Nephron (organoid): Measurements from ENCODE around the gene FBXO30.

Source experiments
- H3K27ac Mint-ChIP-seq, 3 experiments: 2 replicates each; pipeline ENCODE4 v1.8.0; 2020; ENCODE audit warnings: mixed read lengths in 3 of 3, mild to moderate bottlenecking in 2 of 3, moderate library complexity in 1 of 3
- H3K27me3 Mint-ChIP-seq: 2 replicates; pipeline ENCODE4 v1.8.0; 2021; ENCODE audit warnings: low read depth, mild to moderate bottlenecking, moderate library complexity, mixed read lengths
- H3K36me3 Mint-ChIP-seq: 2 replicates; pipeline ENCODE4 v1.8.0; 2020; ENCODE audit warnings: low read depth, mixed read lengths
- H3K4me1 Mint-ChIP-seq: 2 replicates; pipeline ENCODE4 v1.8.0; 2020; ENCODE audit warnings: mixed read lengths
- H3K4me3 Mint-ChIP-seq, 3 experiments: 2 replicates each; pipeline ENCODE4 v1.8.0; 2020; ENCODE audit warnings: mild to moderate bottlenecking in 3 of 3, mixed read lengths in 3 of 3, moderate library complexity in 2 of 3
- H3K9me3 Mint-ChIP-seq: 2 replicates; pipeline ENCODE4 v1.8.0; 2020; ENCODE audit warnings: mixed read lengths
- CTCF ChIP-seq, 3 experiments: fragments of 200-600 bp; sonication (generic); IDR thresholded peaks; one replicate each; pipeline ENCODE4 v1.5.0; 2021; ENCODE audit warnings: antibody characterized with exemption in 3 of 3; ENCODE audit not compliant: unreplicated experiment in 3 of 3

Gene FBXO30

GRCh38 chr6:145814501-145815308 lies at the start of gene FBXO30:
TSS of gene FBXO30 (minus strand) at chr6:145814795. CDS start at chr6:145806405, 8,390 bp downstream.
- Mint-ChIP-seq H3K36me3 (peaks cover 4% of the 10 kb centered on the region), H3K9me3 (no peaks in the 10 kb centered on the region), H3K27me3 (peaks cover 4% of the 10 kb centered on the region), H3K27ac (peak within 1 kb of the TSS; percentile 98 to 99 (median 98)), H3K4me3 (peak within 1 kb of the TSS; percentile 92 to 97 (median 97)), H3K4me1 (peaks cover 38% of the 10 kb centered on the region)
- peak in 2 of 3 experiments; percentile 21 to 27 for TF ChIP-seq CTCF (IDR thresholded peaks at IDR 0.05; ENCODE audit: unreplicated experiment in 3 of 3)

- Mint-ChIP-seq H3K36me3 (peaks cover 15% of the 10 kb centered on the region), H3K27ac (no peak overlapping the region), H3K9me3 (peaks cover 15% of the 10 kb centered on the region), H3K4me1 (no peaks in the 10 kb centered on the region), H3K27me3 (no peaks in the 10 kb centered on the region), H3K4me3 (no peak overlapping the region)
- TF ChIP-seq CTCF (IDR thresholded peaks at IDR 0.05; ENCODE audit: unreplicated experiment in 3 of 3): no peak
Measured at GRCh38 chr6:145863988-145864616, 49.5 kb upstream of the FBXO30 start.

GRCh38 chr6:145863366-145863765 lies 48.8 kb upstream of the FBXO30 start:
- Mint-ChIP-seq H3K9me3 (peaks cover 15% of the 10 kb centered on the region), H3K4me1 (no peaks in the 10 kb centered on the region), H3K27me3 (no peaks in the 10 kb centered on the region), H3K36me3 (peaks cover 19% of the 10 kb centered on the region), H3K27ac (no peak overlapping the region), H3K4me3 (no peak overlapping the region)
- TF ChIP-seq CTCF (IDR thresholded peaks at IDR 0.05; ENCODE audit: unreplicated experiment in 3 of 3): no peak

- Mint-ChIP-seq H3K27me3 (no peaks in the 10 kb centered on the region), H3K9me3 (peaks cover 15% of the 10 kb centered on the region), H3K4me1 (no peaks in the 10 kb centered on the region), H3K4me3 (no peak overlapping the region), H3K27ac (no peak overlapping the region), H3K36me3 (peaks cover 26% of the 10 kb centered on the region)
- no peak for TF ChIP-seq CTCF (IDR thresholded peaks at IDR 0.05; ENCODE audit: unreplicated experiment in 3 of 3)
Measured at GRCh38 chr6:145860562-145860961, 46.0 kb upstream of the FBXO30 start.

GRCh38 chr6:145850671-145851070 lies 36.1 kb upstream of the FBXO30 start:
- Mint-ChIP-seq H3K4me1 (no peaks in the 10 kb centered on the region), H3K27me3 (no peaks in the 10 kb centered on the region), H3K27ac (no peak overlapping the region), H3K36me3 (no peaks in the 10 kb centered on the region), H3K9me3 (no peaks in the 10 kb centered on the region), H3K4me3 (no peak overlapping the region)
- TF ChIP-seq CTCF (IDR thresholded peaks at IDR 0.05; ENCODE audit: unreplicated experiment in 3 of 3): no peak
